Inflammatory macrophage treated with lipopolysaccharide for 4 hours (primary cell): ENCODE data around the gene SLC35E2B.

ENCODE experiments used
- DNase-seq: peaks from one replicate; pipeline ENCODE4 v3.0.0-alpha.2; 2020

The SLC35E2B gene

GRCh38 chr1:1623181-1623630 lies 69.4 kb downstream of the SLC35E2B start:
- DNase-seq, result no peak

GRCh38 chr1:1622788-1623094 lies 69.9 kb downstream of the SLC35E2B start:
- DNase-seq, result no peak

GRCh38 chr1:1622010-1622787 lies 70.4 kb downstream of the SLC35E2B start:
- no peak for DNase-seq

GRCh38 chr1:1621173-1622009 lies 71.2 kb downstream of the SLC35E2B start:
- DNase-seq, result no peak

GRCh38 chr1:1620433-1621139 lies 72.0 kb downstream of the SLC35E2B start:
- DNase-seq, result no peak

GRCh38 chr1:1619917-1620361 lies 72.7 kb downstream of the SLC35E2B start:
- peak; percentile 27 for DNase-seq

GRCh38 chr1:1618396-1619068 lies 74.1 kb downstream of the SLC35E2B start:
- DNase-seq, result no peak

- no peak for DNase-seq
Measured at GRCh38 chr1:1617925-1618324, 74.7 kb downstream of the SLC35E2B start.

- no peak for DNase-seq
Measured at GRCh38 chr1:1617516-1617915, 75.1 kb downstream of the SLC35E2B start.

GRCh38 chr1:1616838-1617237 lies 75.8 kb downstream of the SLC35E2B start:
- DNase-seq, result no peak

GRCh38 chr1:1616045-1616790 lies 76.4 kb downstream of the SLC35E2B start:
- DNase-seq, result peak; percentile 21

GRCh38 chr1:1615256-1616044 lies 77.1 kb downstream of the SLC35E2B start, which contains the start of gene MIB2:
TSS of gene MIB2 (plus strand) at chr1:1615500. CDS start at chr1:1623453, 7,953 bp downstream.
- DNase-seq, result peak; percentile 99

GRCh38 chr1:1614954-1615255 lies 77.7 kb downstream of the SLC35E2B start:
- no peak for DNase-seq

- DNase-seq, result peak; percentile 99
Measured at GRCh38 chr1:1614204-1614953, 78.2 kb downstream of the SLC35E2B start.

- no peak for DNase-seq
Measured at GRCh38 chr1:1613509-1614082, 79.0 kb downstream of the SLC35E2B start.

- DNase-seq, result no peak
Measured at GRCh38 chr1:1612104-1612400, 80.5 kb downstream of the SLC35E2B start.

- no peak for DNase-seq
Measured at GRCh38 chr1:1610796-1611195, 81.8 kb downstream of the SLC35E2B start.

- DNase-seq, result no peak
Measured at GRCh38 chr1:1609822-1610485, 82.6 kb downstream of the SLC35E2B start.
